HG03378 (cell line): ENCODE data around the gene TBC1D22A.

Experiments
- ATAC-seq: cut with Tn5 transposase; IDR thresholded peaks from one replicate; pipeline ENCODE4 v1.9.1; 2021; ENCODE audit warnings: mild to moderate bottlenecking, moderate library complexity; ENCODE audit not compliant: unreplicated experiment

TBC1D22A gene

GRCh38 chr22:47035425-47035881, 273.0 kb downstream of the TBC1D22A start:
- ATAC-seq = no peak

GRCh38 chr22:47036352-47036751, 273.9 kb downstream of the TBC1D22A start:
- no peak for ATAC-seq

- ATAC-seq = no peak
These were observed 274.6 kb downstream of the TBC1D22A start for GRCh38 chr22:47036936-47037485.

- ATAC-seq = no peak
These were observed 275.9 kb downstream of the TBC1D22A start for GRCh38 chr22:47038206-47038835.

- ATAC-seq = no peak
These were observed 276.9 kb downstream of the TBC1D22A start for GRCh38 chr22:47039356-47039755.

GRCh38 chr22:47040486-47041270, 278.2 kb downstream of the TBC1D22A start:
- no peak for ATAC-seq

GRCh38 chr22:47041271-47042115, 279.0 kb downstream of the TBC1D22A start:
- no peak for ATAC-seq

- ATAC-seq = no peak
These were observed 279.8 kb downstream of the TBC1D22A start for GRCh38 chr22:47042116-47042825.

GRCh38 chr22:47042861-47043496, 280.5 kb downstream of the TBC1D22A start:
- no peak for ATAC-seq

- ATAC-seq = no peak
These were observed 281.6 kb downstream of the TBC1D22A start for GRCh38 chr22:47043835-47044721.

- no peak for ATAC-seq
These were observed 282.5 kb downstream of the TBC1D22A start for GRCh38 chr22:47044722-47045535.

GRCh38 chr22:47045691-47046410, 283.4 kb downstream of the TBC1D22A start:
- no peak for ATAC-seq

- no peak for ATAC-seq
These were observed 284.1 kb downstream of the TBC1D22A start for GRCh38 chr22:47046411-47047065.

- ATAC-seq = no peak
These were observed 285.1 kb downstream of the TBC1D22A start for GRCh38 chr22:47047321-47048122.

GRCh38 chr22:47048123-47049077, 285.9 kb downstream of the TBC1D22A start:
- ATAC-seq = no peak
